22Rv1 (cell line): Measurements from ENCODE around the gene CLEC3B.

ENCODE experiments used
- ZFX ChIP-seq: fragments of 450-650 bp; IDR thresholded peaks from 2 replicates; pipeline ENCODE4 v1.6.1; 2017; ENCODE audit warnings: antibody characterized with exemption, borderline replicate concordance
- TF ChIP-seq, protein P1 (sequence below): fragments of 450-650 bp; IDR thresholded peaks from 2 replicates; pipeline ENCODE4 v1.5.1; 2017; ENCODE audit warnings: mild to moderate bottlenecking

DNA sequence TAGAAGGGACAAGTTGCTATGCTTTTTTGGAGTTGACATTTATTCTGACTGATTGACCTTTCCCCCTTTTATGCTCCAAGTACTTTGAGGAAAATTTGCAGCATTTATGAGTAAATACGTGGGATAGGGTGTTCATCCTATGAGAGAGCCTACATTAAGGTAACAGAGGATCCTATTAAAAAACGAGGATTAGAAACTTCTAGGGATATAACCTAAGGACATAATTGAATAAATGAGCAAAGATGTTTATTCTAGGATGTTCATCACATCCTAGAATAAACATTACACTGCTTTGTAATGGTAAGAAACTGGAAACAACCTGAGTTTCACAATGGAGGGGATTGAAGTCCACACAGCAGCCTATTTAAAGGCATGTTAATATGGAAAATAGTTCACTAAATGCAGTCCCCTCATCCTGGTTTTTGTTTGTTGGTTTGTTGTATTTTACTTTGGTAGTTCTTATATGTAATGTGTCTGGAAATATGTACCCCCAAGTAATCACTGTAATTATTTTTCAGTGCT lies 23.9 kb upstream of the CLEC3B start:
- TF ChIP-seq, protein P1, sequence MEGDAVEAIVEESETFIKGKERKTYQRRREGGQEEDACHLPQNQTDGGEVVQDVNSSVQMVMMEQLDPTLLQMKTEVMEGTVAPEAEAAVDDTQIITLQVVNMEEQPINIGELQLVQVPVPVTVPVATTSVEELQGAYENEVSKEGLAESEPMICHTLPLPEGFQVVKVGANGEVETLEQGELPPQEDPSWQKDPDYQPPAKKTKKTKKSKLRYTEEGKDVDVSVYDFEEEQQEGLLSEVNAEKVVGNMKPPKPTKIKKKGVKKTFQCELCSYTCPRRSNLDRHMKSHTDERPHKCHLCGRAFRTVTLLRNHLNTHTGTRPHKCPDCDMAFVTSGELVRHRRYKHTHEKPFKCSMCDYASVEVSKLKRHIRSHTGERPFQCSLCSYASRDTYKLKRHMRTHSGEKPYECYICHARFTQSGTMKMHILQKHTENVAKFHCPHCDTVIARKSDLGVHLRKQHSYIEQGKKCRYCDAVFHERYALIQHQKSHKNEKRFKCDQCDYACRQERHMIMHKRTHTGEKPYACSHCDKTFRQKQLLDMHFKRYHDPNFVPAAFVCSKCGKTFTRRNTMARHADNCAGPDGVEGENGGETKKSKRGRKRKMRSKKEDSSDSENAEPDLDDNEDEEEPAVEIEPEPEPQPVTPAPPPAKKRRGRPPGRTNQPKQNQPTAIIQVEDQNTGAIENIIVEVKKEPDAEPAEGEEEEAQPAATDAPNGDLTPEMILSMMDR = no peak
- TF ChIP-seq ZFX = no peak
